ENCODE results near the gene ATXN1. TPM values are rescaled to one million over a fixed set of nuclear protein-coding genes. Genes with fewer than 3 reads are reported as not detected.

ATXN1 gene
- total RNA-seq, 1 donor: 45.3 TPM

DNA sequence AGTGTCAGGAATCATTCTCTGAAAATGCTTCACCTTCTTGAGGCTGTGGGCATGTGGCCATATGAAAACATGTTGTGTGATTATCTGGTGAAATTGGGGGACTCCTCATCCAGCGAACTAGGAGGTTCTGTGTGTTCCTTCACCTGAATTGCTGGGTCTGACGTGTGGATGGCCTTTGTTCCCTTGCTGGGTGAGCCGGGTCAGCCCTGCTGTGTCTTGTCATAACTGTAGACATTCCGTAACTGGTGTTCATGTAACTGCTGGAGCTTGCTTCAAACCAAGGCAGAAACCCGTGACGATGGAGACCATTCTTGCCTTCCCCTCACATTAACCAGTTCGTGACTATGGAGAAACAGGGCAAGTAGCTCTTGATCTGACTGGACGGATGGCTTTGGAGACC is 399.4 kb downstream of the ATXN1 start:
- H3K4me3 ChIP-seq (ENCODE audit: low read depth, low read length): no peak overlapping the region
- TF ChIP-seq, protein P1, sequence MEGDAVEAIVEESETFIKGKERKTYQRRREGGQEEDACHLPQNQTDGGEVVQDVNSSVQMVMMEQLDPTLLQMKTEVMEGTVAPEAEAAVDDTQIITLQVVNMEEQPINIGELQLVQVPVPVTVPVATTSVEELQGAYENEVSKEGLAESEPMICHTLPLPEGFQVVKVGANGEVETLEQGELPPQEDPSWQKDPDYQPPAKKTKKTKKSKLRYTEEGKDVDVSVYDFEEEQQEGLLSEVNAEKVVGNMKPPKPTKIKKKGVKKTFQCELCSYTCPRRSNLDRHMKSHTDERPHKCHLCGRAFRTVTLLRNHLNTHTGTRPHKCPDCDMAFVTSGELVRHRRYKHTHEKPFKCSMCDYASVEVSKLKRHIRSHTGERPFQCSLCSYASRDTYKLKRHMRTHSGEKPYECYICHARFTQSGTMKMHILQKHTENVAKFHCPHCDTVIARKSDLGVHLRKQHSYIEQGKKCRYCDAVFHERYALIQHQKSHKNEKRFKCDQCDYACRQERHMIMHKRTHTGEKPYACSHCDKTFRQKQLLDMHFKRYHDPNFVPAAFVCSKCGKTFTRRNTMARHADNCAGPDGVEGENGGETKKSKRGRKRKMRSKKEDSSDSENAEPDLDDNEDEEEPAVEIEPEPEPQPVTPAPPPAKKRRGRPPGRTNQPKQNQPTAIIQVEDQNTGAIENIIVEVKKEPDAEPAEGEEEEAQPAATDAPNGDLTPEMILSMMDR (IDR thresholded peaks at IDR 0.05; ENCODE audit: insufficient read depth, low read depth, low read length): no peak
- peak; percentile 53 for DNase-seq (ENCODE audit: low read depth)

DNA sequence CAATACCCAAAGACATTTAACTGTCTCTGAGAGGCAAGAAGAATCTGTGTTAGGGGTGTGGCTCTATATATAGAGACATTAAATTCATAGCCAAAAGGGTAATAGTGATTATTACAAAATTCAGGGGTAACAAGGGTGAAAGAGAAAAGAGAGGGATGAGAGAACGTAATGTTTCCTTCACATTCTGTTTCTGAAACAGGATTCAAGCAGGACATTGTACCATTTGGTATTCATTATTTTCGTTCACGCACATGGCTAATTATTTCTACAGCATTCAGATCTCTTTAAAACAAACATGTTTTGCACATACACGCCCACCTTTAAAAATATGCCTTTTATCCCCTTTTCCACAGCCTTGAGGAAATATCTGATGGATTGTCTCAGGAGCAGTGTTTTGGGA is 400.1 kb downstream of the ATXN1 start:
- no peak overlapping the region for H3K4me3 ChIP-seq (ENCODE audit: low read depth, low read length)
- TF ChIP-seq, protein P1 (IDR thresholded peaks at IDR 0.05; ENCODE audit: insufficient read depth, low read depth, low read length): no peak
- DNase-seq (ENCODE audit: low read depth): peak; percentile 65

DNA sequence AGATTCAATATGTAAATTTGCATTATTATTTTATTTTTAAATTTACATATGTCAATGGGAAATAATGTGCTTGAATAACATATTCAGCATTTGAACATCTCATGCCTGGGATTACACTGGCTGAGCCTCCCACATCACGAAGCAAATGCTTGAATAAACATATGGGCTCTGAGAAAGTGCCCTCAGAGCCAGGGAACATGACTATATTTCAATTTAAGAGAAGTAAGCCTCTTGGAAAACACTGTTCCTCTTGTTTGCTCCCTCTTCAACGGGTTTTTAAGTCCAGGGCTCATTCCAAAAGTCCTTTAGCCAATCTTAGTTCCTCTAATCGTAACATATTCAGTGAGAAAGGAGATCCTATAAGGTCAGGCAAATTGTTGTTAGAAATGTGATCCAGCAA is 400.9 kb downstream of the ATXN1 start:
- DNase-seq (ENCODE audit: low read depth): no peak
- no peak overlapping the region for H3K4me3 ChIP-seq (ENCODE audit: low read depth, low read length)
- TF ChIP-seq, protein P1 (IDR thresholded peaks at IDR 0.05; ENCODE audit: insufficient read depth, low read depth, low read length): no peak

DNA sequence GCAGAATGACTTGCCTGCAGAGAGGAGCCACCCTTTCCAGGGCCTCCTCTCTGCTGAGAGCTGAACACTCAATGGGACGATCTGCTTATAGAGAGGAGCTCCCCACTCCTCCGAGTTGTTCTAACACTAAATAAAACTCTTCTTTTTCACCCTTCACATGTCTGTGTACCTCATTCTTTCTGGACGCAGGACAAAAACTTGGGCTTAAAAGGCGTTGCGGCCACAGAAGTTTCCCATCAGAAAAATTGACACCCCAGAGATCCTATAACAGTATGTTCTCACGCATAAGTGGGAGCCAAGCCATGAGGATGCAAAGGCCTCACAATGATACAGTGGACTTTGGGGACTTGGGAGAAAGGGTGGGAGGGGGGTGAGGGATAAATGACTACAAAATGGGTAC is 401.7 kb downstream of the ATXN1 start:
- TF ChIP-seq, protein P1 (IDR thresholded peaks at IDR 0.05; ENCODE audit: insufficient read depth, low read depth, low read length): no peak
- no peak for DNase-seq (ENCODE audit: low read depth)
- H3K4me3 ChIP-seq (ENCODE audit: low read depth, low read length): no peak overlapping the region

DNA sequence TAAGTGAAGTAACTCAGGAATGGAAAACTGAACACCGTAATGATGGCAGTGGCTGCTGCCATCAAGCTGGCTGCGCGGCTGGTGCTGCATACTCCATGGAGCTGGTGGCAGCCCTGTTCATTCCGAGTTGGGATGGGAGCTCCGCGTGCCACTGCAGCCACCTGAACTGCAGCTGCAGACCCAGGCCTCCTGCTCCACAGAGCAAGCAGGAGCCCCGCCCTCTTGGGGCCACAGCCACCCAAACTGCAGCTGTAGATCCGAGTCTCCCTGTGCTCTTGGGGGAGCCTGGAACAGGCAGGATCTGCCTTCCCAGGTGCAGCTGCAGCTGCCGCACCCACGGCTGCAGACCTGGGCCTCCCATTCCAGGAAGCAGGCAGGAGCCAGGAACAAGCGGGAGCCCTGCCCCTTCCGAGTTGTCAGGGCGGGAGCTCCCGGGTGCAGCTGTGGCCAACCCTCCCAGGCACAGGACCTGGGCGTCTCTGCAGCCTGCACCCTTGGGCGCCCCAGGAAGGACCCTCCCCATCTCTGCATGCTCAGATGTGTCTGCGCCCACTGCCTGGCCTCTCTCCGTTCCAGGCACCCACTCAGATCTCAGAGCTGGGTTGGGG is 402.6 kb downstream of the ATXN1 start:
- TF ChIP-seq, protein P1 (IDR thresholded peaks at IDR 0.05; ENCODE audit: insufficient read depth, low read depth, low read length): no peak
- no peak overlapping the region for H3K4me3 ChIP-seq (ENCODE audit: low read depth, low read length)
- no peak for DNase-seq (ENCODE audit: low read depth)

DNA sequence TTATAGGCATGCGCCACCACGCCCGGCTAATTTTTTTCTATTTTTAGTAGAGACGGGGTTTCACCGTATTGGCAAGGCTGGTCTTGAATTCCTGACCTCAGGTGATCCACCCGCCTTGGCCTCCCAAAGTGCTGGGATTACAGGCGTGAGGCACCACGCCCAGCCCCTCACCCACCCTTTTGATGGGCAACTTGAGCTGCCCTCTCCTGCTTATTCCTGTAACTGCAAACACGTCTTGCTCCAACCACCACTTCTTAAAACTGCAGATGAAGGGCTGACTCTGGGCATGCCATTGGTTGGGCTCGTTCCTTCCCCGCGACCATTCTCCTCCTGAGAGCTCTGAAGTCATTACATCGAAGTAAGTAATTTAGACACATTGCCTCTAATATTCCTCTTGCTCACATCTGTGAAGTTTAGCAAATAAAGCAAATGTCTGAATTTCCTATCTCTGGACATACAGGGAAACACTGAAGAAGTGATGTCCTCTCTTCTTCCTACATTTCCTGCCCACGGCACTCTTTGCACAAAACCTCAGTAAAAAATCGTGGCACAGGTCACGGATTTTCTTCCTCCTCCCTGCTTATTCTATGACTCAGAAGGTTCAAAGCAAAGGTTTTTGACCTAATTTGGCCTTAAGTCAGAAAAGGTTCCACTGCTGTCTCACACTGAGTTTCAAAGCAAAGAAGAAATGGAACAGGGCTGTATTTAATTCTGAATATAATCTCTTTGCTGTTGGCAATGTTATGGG is 405.4 kb downstream of the ATXN1 start:
- TF ChIP-seq, protein P1 (IDR thresholded peaks at IDR 0.05; ENCODE audit: insufficient read depth, low read depth, low read length): no peak
- no peak overlapping the region for H3K4me3 ChIP-seq (ENCODE audit: low read depth, low read length)
- DNase-seq (ENCODE audit: low read depth): peak; percentile 62
